Tibial nerve (tissue), 4 donors: ENCODE measurements around the gene KRTAP19-2. TPM values are rescaled to one million over a fixed set of nuclear protein-coding genes. Genes with fewer than 3 reads are reported as not detected.
"Not testable (repeated sequence)": the region's sequence is repeated elsewhere in the genome, so short reads cannot be mapped to it uniquely, and the experiment has no call there.

Experiments
- DNase-seq, 2 donors: peaks; one replicate each; pipeline ENCODE4 v3.0.0-alpha.2; 2019; ENCODE audit warnings: low spot score in 2 of 2
- H3K27ac ChIP-seq, 4 donors: fragments of 200-600 bp; sonication (generic) in 3 of 4; one replicate each; pipeline ENCODE4 v1.5.1; 2017 to 2019; ENCODE audit warnings: mild to moderate bottlenecking in 1 of 4
- H3K27me3 ChIP-seq, 2 donors: fragments of 200-600 bp; sonication (generic) in 1 of 2; one replicate each; pipeline versions ENCODE4 v1.5.1 to v1.6.0; 2017 to 2019
- H3K36me3 ChIP-seq, 3 donors: fragments of 200-600 bp; sonication (generic); one replicate each; pipeline ENCODE4 v1.5.1; 2018 to 2019
- H3K4me1 ChIP-seq, 4 donors: fragments of 200-600 bp; sonication (generic) in 3 of 4; one replicate each; pipeline ENCODE4 v1.5.1; 2017 to 2019
- H3K4me3 ChIP-seq, 4 donors: fragments of 200-600 bp; sonication (generic) in 3 of 4; one replicate each; pipeline ENCODE4 v1.5.1; 2017 to 2019; ENCODE audit warnings: mild to moderate bottlenecking in 1 of 4, moderate library complexity in 1 of 4
- H3K9me3 ChIP-seq, 4 donors: fragments of 200-600 bp; sonication (generic) in 3 of 4; one replicate each; pipeline ENCODE4 v1.5.1; 2017 to 2019
- EP300 ChIP-seq, 2 donors: sonication (generic); formaldehyde crosslinking; IDR thresholded peaks; one replicate each; pipeline ENCODE4 v1.6.1; 2017; ENCODE audit warnings: antibody characterized with exemption in 2 of 2, mild to moderate bottlenecking in 1 of 2
- POLR2A ChIP-seq, 2 donors: fragments of 450-650 bp; IDR thresholded peaks; one replicate each; pipeline ENCODE4 v1.6.1; 2017; ENCODE audit warnings: antibody characterized with exemption in 2 of 2, mild to moderate bottlenecking in 2 of 2, moderate library complexity in 2 of 2
- WGBS, 2 donors: methylation state at CpG; one replicate each; pipeline ENCODE4 v1.1.5; 2018; 5-methylcytosine and 5-hydroxymethylcytosine counted together
- total RNA-seq, 4 donors: library from RNA; depleted of rRNA; stranded (reverse); fragments of >200 nt; gene quantifications; one replicate each; pipeline ENCODE4 v1.1.0, GENCODE V29; 2016
- TF ChIP-seq, protein P1 (sequence below), 5 experiments: fragments of 200-600 bp in 3 of 5; fragments of 450-650 bp in 2 of 5; sonication (generic) in 3 of 5; IDR thresholded peaks; one replicate each; pipeline ENCODE4 v1.5.1; 2016 to 2019; ENCODE audit warnings: antibody characterized with exemption in 5 of 5, mild to moderate bottlenecking in 3 of 5, moderate library complexity in 2 of 5

Gene KRTAP19-2, protein sequence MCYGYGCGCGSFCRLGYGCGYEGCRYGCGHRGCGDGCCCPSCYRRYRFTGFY
- total RNA-seq: not detected

DNA sequence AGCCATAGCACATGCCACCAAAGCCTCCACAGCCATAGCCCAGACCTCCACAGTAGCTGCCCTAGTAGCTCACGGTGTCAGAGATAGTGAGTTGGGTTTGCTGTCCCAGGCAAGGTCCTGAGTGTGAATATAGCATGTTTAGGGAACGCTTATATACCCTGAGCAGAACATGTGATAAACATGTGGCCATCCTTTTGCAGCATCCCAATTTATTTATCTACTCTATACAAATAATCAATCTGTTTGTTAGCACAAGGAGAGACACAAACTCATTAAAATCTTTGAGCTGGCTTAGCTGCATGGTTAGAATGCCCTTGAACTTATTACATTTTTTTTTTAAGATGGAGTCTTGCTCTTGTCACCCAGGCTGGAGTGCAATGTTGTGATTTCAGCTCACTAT, at the start of gene KRTAP19-2:
KRTAP19-2 (minus strand) TSS at position 101 of the 400 bp plus-strand sequence; CDS start at position 13, 88 bp downstream.
- Histone ChIP-seq H3K27me3 (no peaks in the 10 kb centered on the region), H3K4me1 (no peaks in the 10 kb centered on the region), H3K36me3 (no peaks in the 10 kb centered on the region), H3K27ac (no peak within 1 kb of the TSS), H3K4me3 (no peak within 1 kb of the TSS), H3K9me3 (peaks cover 0 to 14% (median 0%) of the 10 kb centered on the region in 4 donors)
- WGBS, 2 donors: 88 to 95% methylated on average over 2 of the region's 2 CpGs
- TF ChIP-seq, protein P1, sequence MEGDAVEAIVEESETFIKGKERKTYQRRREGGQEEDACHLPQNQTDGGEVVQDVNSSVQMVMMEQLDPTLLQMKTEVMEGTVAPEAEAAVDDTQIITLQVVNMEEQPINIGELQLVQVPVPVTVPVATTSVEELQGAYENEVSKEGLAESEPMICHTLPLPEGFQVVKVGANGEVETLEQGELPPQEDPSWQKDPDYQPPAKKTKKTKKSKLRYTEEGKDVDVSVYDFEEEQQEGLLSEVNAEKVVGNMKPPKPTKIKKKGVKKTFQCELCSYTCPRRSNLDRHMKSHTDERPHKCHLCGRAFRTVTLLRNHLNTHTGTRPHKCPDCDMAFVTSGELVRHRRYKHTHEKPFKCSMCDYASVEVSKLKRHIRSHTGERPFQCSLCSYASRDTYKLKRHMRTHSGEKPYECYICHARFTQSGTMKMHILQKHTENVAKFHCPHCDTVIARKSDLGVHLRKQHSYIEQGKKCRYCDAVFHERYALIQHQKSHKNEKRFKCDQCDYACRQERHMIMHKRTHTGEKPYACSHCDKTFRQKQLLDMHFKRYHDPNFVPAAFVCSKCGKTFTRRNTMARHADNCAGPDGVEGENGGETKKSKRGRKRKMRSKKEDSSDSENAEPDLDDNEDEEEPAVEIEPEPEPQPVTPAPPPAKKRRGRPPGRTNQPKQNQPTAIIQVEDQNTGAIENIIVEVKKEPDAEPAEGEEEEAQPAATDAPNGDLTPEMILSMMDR (IDR thresholded peaks at IDR 0.05): no peak
- no peak for TF ChIP-seq EP300 (IDR thresholded peaks at IDR 0.05)
- TF ChIP-seq POLR2A (IDR thresholded peaks at IDR 0.05): no peak
- DNase-seq: no peak

DNA sequence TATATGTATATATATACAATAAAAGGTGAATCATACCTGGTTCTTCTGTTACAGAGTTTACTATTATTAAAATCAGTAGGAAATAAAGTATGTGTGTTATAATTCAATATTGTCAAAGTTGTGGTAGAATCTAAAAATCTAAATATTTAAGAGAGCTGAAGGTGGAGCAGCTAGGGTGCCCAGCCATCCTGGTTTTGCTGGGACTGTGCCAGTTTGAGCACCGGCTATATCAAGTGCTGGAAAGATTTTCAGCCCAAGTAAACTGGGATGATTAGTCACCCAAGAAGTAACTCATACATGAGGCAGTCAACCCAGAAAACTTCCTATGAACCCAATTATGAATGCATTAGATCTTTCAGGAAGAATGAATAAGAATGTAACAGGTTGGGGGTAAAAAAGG, 31.6 kb upstream of the KRTAP19-2 start:
- H3K9me3 ChIP-seq: no peaks in the 10 kb centered on the region

DNA sequence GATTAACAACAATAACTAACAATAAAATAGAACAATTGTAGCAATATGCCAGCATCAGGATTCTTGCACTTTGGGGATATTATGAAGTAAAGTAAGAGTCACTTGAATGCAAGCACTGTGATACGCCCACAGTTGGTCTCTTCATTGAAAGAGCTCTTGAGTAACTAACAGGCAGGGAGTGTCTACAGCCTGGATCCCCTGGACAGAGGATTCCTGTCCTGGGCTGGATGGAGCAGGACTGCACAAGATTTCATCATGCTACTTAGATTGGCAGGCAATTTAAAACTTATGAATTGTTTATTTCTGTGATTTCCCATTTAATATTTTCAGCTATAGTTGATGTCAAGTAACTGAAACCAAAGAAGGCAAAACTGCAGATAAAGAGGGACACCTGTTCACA, 28.4 kb upstream of the KRTAP19-2 start:
- Histone ChIP-seq H3K27ac (no peak overlapping the region), H3K36me3 (no peaks in the 10 kb centered on the region), H3K4me1 (no peaks in the 10 kb centered on the region), H3K27me3 (no peaks in the 10 kb centered on the region), H3K4me3 (no peak overlapping the region), H3K9me3 (no peaks in the 10 kb centered on the region)
- 46 to 83% methylated on average over 1 of the region's 1 CpG for WGBS, 2 donors
- no peak for DNase-seq
- TF ChIP-seq EP300 (IDR thresholded peaks at IDR 0.05): no peak
- TF ChIP-seq, protein P1 (IDR thresholded peaks at IDR 0.05): no peak

More for the DNA sequence above, 31.6 kb upstream of the KRTAP19-2 start:
- TF ChIP-seq POLR2A (IDR thresholded peaks at IDR 0.05): no peak
- no peak for TF ChIP-seq EP300 (IDR thresholded peaks at IDR 0.05)
- TF ChIP-seq, protein P1 (IDR thresholded peaks at IDR 0.05): no peak
- 92 to 93% methylated on average over 1 of the region's 1 CpG for WGBS, 2 donors
- Histone ChIP-seq H3K27me3 (no peaks in the 10 kb centered on the region), H3K4me1 (no peaks in the 10 kb centered on the region), H3K4me3 (no peak overlapping the region), H3K27ac (no peak overlapping the region), H3K36me3 (no peaks in the 10 kb centered on the region)
- DNase-seq: no peak

DNA sequence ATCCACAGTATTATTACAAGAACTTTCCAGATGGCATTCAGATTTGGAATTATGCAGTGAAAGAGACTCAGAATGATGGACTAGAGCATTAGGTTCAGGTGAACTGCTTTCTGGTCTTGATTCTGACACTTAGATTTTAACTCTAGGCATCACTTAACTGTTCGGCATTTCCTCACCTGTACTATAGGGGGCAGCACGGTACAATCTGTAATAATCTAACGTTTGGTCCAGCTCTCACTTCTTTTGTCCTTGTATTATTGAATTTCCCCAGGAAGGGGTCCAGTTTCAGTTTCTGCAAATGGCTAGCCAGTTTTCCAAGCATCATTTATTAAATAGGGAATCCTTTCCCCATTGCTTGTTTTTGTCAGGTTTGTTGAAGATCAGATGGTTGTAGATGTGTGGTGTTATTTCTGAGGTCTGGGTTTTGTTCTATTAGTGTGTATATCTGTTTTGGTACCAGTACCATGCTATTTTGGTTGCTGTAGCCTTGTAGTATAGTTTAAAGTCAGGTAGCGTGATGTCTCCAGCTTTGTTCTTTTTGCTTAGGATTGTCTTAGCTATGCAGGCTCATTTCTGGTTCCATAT, 18.5 kb upstream of the KRTAP19-2 start:
- H3K9me3 ChIP-seq, H3K4me3 ChIP-seq, H3K27me3 ChIP-seq, H3K36me3 ChIP-seq, H3K27ac ChIP-seq, H3K4me1 ChIP-seq, DNase-seq: not testable (repeated sequence)
- 30 to 31% methylated on average over 4 of the region's 4 CpGs for WGBS, 2 donors

DNA sequence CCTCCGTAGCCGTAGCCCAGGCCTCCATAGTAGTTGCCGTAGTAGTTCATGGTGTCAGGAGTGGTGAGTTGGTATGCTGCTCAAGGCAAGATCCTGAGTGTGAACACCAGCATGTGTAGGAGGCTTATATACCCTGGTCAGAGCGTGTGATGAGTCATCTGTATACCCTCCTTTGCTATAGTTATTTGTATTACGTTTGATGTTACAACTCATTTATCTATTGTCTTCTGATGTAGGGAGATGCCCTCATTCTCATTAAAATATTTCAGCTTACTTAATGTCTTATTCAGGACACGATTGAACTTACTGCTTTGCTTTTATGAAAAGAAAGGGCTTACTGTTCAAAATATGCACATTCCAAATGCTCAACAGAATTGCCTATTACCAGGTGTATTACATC, 14.8 kb upstream of the KRTAP19-2 start, which contains the start of gene KRTAP19-5:
KRTAP19-5 (minus strand) TSS at position 101 of the 400 bp plus-strand sequence; CDS start at position 50, 51 bp downstream.
- no peaks in the 10 kb centered on the region for H3K9me3 ChIP-seq
- WGBS, 2 donors: 73 to 77% methylated on average over 6 of the region's 6 CpGs
- TF ChIP-seq, protein P1 (IDR thresholded peaks at IDR 0.05): no peak
- no peak for TF ChIP-seq EP300 (IDR thresholded peaks at IDR 0.05)
- TF ChIP-seq POLR2A (IDR thresholded peaks at IDR 0.05): no peak
- H3K36me3 ChIP-seq: no peaks in the 10 kb centered on the region
- H3K27ac ChIP-seq: no peak within 1 kb of the TSS
- H3K27me3 ChIP-seq: no peaks in the 10 kb centered on the region
- DNase-seq: no peak
- no peaks in the 10 kb centered on the region for H3K4me1 ChIP-seq
- no peak within 1 kb of the TSS for H3K4me3 ChIP-seq
